Naive B cell (primary cell): Measurements from ENCODE around the gene UNK. TPM values are rescaled to one million over a fixed set of nuclear protein-coding genes. Genes with fewer than 3 reads are reported as not detected.
"Not testable (repeated sequence)": the region's sequence is repeated elsewhere in the genome, so short reads cannot be mapped to it uniquely, and the experiment has no call there.

Experiments used
- ATAC-seq, 2 donors: fragments of 150-1000 bp; cut with Tn5 transposase; 2 replicates each; pipeline ENCODE4 v1.10.0; 2021; ENCODE audit warnings: low read depth in 2 of 2, mild to moderate bottlenecking in 2 of 2, moderate library complexity in 2 of 2
- DNase-seq: peaks from one replicate; pipeline ENCODE4 v3.0.0; 2022
- H3K27ac Mint-ChIP-seq, 6 donors: one replicate each; pipeline ENCODE4 v1.8.0; 2020 to 2022; ENCODE audit warnings: mild to moderate bottlenecking in 6 of 6, mixed read lengths in 6 of 6, moderate library complexity in 5 of 6, inconsistent platforms in 2 of 6
- H3K27me3 Mint-ChIP-seq, 3 donors: one replicate each; pipeline ENCODE4 v1.8.0; 2021 to 2022; ENCODE audit warnings: mixed read lengths in 3 of 3, mild to moderate bottlenecking in 1 of 3
- H3K36me3 Mint-ChIP-seq, 2 donors: one replicate each; pipeline ENCODE4 v1.8.0; 2020 to 2022; ENCODE audit warnings: mixed read lengths in 2 of 2, inconsistent platforms in 1 of 2, mild to moderate bottlenecking in 1 of 2
- H3K4me1 Mint-ChIP-seq, 3 donors: one replicate each; pipeline ENCODE4 v1.8.0; 2020 to 2022; ENCODE audit warnings: mixed read lengths in 3 of 3, inconsistent platforms in 1 of 3, mild to moderate bottlenecking in 1 of 3, moderate library complexity in 1 of 3
- H3K4me3 Mint-ChIP-seq, 8 donors: one replicate each; pipeline ENCODE4 v1.8.0; 2020 to 2022; ENCODE audit warnings: mild to moderate bottlenecking in 8 of 8, mixed read lengths in 8 of 8, moderate library complexity in 8 of 8, inconsistent platforms in 2 of 8
- H3K9me3 Mint-ChIP-seq, 7 donors: one replicate each; pipeline ENCODE4 v1.8.0; 2020 to 2022; ENCODE audit warnings: mixed read lengths in 7 of 7, mild to moderate bottlenecking in 5 of 7, inconsistent platforms in 2 of 7, moderate library complexity in 1 of 7
- polyA plus RNA-seq, 6 donors: library from polyadenylated mRNA; unstranded; fragments of 300-500 nt; fragmentation: Illumina TruSeq; gene quantifications; one replicate each; pipeline ENCODE4 v1.2.3, GENCODE V29; 2021; ENCODE audit warnings: low read depth in 6 of 6

The UNK gene
- polyA plus RNA-seq, 6 donors from 2014 or later, result 31.1 to 50.1 (median 37.7) TPM

DNA sequence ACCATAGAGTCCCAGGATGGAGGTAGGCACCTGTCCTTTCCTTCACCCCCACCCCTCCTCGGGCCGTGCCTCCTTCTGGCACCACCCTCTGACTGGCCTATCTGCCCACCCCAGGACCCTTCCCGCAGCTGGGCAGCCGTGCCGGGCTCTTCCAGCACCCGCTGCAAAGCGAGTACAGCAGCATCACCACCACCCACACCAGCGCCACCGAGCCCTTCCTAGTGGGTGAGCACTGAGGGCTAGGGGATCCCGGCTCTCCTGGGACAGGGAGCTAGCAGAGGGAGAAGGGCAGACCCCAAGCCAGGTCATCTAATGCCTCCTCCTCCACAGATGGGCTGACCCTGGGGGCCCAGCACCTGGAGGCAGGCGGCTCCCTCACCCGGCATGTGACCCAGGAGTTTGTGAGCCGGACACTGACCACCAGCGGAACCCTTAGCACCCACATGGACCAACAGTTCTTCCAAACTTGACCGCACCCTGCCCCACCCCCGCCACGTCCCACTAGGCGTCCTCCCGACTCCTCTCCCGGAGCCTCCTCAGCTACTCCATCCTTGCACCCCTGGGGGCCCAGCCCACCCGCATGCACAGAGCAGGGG is 27.4 kb upstream of the UNK start:
- ATAC-seq, result no peak
- Mint-ChIP-seq H3K4me3 (no peak overlapping the region), H3K9me3 (no peaks in the 10 kb centered on the region), H3K36me3 (no peaks in the 10 kb centered on the region), H3K4me1 (peaks cover 6 to 13% (median 8%) of the 10 kb centered on the region in 3 donors), H3K27ac (no peak overlapping the region), H3K27me3 (no peaks in the 10 kb centered on the region)
- no peak for DNase-seq

DNA sequence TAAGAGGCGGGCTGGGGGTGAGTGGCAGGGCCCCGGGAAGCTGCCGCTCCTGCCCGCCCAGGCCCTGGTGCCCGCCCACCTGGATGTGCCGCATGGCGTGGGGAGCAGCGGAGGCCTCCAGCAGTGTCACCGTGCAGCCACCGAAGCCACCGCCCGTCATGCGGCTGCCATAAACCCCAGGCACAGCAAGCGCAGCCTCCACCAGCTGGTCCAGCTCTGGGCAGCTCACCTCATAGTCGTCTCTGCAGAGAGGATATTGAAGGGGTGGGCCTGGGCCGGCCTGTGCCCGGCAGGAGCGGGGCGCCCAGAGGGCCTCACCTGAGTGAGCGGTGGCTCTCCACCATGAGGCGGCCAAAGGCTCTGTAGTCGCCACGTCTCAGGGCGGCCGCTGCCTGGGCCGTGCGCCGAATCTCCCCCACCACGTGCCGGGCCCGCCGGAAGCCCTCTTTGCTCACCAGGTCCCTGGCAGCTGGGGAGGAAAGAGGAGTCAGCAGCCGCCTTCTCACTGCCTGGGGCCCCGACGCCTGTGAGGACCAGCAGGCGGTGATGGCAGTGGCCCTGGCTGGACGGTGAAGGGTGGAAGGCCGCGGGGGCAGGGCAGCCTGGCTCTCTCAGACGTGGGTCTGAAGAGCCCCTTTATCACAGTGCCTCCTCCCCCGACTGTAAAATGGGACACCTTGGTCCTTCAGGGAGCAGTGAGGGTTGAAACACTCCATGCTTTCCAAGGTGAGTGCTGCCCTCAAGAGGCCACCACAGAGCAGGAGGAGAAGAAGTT is 26.3 kb upstream of the UNK start:
- H3K9me3 Mint-ChIP-seq, result no peaks in the 10 kb centered on the region
- H3K4me1 Mint-ChIP-seq, result peaks cover 12 to 18% (median 12%) of the 10 kb centered on the region in 3 donors
- DNase-seq (no peak), ATAC-seq (no peak)
- no peak overlapping the region for H3K27ac Mint-ChIP-seq
- H3K36me3 Mint-ChIP-seq, result no peaks in the 10 kb centered on the region
- no peak overlapping the region for H3K4me3 Mint-ChIP-seq
- H3K27me3 Mint-ChIP-seq, result no peaks in the 10 kb centered on the region

DNA sequence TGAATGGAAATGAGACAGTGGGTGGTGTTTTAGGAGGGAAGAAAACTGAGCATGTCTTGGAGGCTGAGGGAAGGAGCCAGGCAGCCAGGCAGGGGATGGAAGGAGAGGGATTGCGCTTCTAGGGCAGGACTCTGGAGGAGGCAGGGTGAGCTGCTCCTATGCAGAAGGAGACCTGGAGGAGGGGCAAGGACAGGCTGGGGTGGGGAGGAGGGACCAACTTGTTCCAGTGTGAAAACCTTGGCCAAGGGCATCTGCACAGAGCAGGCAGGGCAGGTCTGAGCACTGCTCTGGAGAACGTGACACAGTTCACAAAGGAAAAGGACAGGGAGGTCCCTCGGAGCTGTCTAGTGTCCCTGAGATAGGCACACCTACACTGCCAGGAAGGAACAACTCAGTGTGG is 25.1 kb upstream of the UNK start:
- H3K27me3 Mint-ChIP-seq, result no peaks in the 10 kb centered on the region
- no peak overlapping the region for H3K27ac Mint-ChIP-seq
- H3K36me3 Mint-ChIP-seq, result no peaks in the 10 kb centered on the region

DNA sequence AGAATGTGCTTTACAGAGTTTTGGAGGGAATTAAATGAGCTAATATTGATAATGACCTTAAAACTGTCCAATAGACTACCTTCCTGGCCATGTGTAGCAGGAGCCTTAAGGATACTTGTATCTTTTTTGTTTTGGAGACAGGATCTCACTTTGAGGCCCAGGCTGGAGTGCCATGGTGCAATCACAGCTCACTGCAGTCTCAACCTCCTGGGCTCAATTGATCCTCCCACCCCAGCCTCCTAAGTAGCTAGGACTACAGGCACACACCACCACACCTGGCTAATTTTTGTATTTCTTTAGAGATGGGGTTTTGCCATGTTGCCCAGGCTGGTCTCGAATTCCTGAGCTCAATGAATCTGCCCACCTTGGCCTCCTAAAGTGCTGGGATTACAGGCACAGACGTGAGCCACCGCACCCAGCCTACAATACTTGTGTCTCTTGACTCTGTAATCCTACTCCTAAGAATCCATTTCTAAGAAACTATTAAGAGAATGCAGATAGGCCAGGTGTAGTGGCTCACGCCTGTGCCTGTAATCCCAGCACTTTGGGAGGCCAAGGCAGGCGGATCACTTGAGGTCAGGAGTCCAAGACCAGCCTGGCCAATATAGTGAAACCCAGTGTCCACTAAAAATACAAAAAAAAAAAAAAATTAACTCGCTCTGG is 24.5 kb upstream of the UNK start:
- not testable (repeated sequence) for DNase-seq, H3K27me3 Mint-ChIP-seq, H3K9me3 Mint-ChIP-seq, ATAC-seq, H3K27ac Mint-ChIP-seq, H3K36me3 Mint-ChIP-seq, H3K4me3 Mint-ChIP-seq
- peaks cover 9 to 18% (median 14%) of the 10 kb centered on the region in 3 donors for H3K4me1 Mint-ChIP-seq

More for the DNA sequence above, 25.1 kb upstream of the UNK start:
- peaks cover 14 to 22% (median 19%) of the 10 kb centered on the region in 3 donors for H3K4me1 Mint-ChIP-seq
- no peak for ATAC-seq
- H3K9me3 Mint-ChIP-seq, result no peaks in the 10 kb centered on the region
- H3K4me3 Mint-ChIP-seq, result peak overlapping the region in 1 of 8 donors; percentile 77
- no peak for DNase-seq

DNA sequence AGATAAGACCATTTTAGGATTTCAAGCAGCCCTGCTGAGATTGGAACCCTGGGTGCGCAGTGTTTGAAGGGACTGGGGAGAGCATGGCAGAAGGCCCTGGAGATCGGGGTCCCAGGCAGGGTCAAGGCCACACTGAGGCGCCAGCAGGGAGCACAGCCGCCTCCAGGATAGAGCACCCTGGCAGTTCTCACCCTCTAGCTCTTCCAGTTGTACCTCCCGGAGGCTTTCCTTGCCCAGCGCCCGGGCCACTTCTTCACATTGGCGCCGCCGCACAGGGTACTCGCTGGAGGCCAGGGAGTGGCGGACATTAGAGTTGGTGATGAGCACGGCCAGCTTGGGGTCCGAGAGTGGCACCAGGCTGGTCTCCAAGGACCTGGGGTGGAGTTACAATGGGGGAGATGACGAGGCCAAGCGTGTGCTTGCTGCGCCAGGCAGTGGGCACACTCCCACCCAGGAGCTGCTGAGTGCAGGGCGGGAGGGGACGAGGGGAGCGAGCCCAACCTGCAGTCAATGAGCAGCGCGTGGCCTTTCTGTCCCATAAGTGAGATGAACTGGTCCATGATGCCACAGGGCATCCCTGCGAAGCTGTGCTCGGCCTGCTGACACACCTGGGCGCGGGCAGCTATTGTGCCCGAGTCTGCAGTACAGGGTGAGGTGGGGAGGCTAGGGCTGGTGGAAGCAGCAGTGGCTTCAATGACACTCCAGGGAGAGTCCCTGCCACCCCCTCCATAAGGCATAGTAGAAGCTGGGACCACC is 21.9 kb upstream of the UNK start:
- no peak for DNase-seq
- ATAC-seq, result no peak
- Mint-ChIP-seq H3K4me3 (peak overlapping the region; percentile 56 to 83 (median 64)), H3K27me3 (no peaks in the 10 kb centered on the region), H3K27ac (peak overlapping the region in 5 of 6 donors; percentile 39 to 72 (median 67)), H3K4me1 (peaks cover 9 to 23% (median 13%) of the 10 kb centered on the region in 3 donors), H3K36me3 (no peaks in the 10 kb centered on the region), H3K9me3 (no peaks in the 10 kb centered on the region)

DNA sequence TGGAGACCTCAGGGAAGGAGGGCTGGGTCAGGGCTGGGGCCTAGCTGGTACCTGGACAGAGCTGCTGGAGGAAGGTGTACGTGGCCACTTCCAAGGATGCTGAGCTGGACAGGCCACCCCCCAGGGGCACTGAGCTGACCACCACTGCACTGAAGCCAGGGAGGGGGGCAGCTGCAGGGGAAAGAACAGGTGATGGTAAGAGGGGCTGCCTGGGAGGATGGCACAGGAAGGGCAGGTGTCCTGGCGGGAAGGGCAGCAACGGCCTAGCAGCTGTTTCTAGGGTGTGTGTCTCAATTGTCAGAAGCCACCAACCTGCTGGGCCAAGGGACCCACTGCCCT is 21.4 kb upstream of the UNK start:
- Mint-ChIP-seq H3K4me1 (peaks cover 9 to 23% (median 13%) of the 10 kb centered on the region in 3 donors), H3K27me3 (no peaks in the 10 kb centered on the region), H3K27ac (peak overlapping the region in 3 of 6 donors; percentile 63 to 68 (median 67)), H3K9me3 (no peaks in the 10 kb centered on the region), H3K36me3 (no peaks in the 10 kb centered on the region), H3K4me3 (peak overlapping the region in 7 of 8 donors; percentile 22 to 83 (median 61))
- DNase-seq (no peak), ATAC-seq (no peak)

DNA sequence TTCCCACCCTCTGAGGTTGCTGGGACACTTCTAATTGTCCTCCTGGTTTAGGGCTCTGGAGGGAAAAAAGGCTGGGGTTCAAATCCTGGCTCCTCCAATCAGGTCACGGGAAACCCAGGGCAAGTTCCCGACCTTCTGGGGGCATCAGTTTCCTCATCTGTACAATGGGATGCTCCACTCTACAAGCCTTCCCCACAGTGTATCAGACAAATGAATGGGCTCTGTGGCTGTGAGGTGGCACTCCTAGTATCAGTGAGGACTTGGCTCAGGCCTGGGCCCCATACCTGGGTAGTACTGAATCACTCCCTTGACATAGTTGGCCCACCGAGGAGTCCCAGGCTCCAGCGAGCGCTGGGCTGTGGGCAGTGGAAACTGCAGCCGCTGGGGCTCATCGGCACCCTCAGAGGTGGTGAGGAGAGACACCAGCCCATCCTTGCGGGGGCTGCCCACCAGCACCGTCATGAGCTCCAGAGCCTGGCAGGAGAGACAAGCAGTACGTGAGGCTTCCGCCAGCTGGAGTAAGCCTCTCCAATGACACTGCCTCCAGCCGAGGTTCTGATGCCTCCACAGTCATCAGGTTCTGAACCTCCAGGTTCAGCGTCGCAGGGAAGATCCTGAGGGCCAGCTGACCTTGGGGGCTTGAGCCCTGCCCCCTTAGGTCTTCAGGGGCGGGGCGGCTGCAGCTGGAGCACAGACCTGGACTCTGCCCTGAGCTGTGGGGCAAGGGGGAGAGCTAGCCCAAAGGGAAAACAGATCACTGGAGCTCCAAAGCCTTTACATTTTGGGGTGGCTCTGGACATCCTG is 20.8 kb upstream of the UNK start:
- ATAC-seq, result no peak
- no peak for DNase-seq
- no peaks in the 10 kb centered on the region for H3K27me3 Mint-ChIP-seq
- H3K9me3 Mint-ChIP-seq, result no peaks in the 10 kb centered on the region
- peaks cover 9 to 23% (median 13%) of the 10 kb centered on the region in 3 donors for H3K4me1 Mint-ChIP-seq
- peak overlapping the region in 2 of 6 donors; percentile 15 to 65 for H3K27ac Mint-ChIP-seq
- H3K4me3 Mint-ChIP-seq, result peak overlapping the region; percentile 76 to 90 (median 82)
- H3K36me3 Mint-ChIP-seq, result no peaks in the 10 kb centered on the region

DNA sequence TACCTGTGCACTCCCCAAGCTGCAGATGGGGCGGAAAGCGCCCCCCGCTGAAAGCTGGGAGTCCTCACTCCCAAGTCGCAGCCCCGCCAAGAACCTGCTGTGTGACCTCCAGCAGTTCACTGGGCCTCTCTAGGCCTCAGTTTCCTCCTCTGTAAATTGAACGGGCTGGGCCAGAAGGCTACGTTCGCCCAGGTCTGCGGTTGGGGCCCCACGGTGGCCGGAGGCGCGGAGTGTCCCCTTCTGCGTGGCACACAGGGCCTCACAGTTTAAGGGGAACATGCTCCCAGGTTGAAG is 20.2 kb upstream of the UNK start:
- Mint-ChIP-seq H3K9me3 (no peaks in the 10 kb centered on the region), H3K27me3 (no peaks in the 10 kb centered on the region), H3K36me3 (no peaks in the 10 kb centered on the region), H3K4me1 (peaks cover 9 to 23% (median 13%) of the 10 kb centered on the region in 3 donors), H3K4me3 (peak overlapping the region; percentile 76 to 90 (median 82)), H3K27ac (peak overlapping the region in 2 of 6 donors; percentile 65 to 73)
- no peak for ATAC-seq
- DNase-seq, result no peak

DNA sequence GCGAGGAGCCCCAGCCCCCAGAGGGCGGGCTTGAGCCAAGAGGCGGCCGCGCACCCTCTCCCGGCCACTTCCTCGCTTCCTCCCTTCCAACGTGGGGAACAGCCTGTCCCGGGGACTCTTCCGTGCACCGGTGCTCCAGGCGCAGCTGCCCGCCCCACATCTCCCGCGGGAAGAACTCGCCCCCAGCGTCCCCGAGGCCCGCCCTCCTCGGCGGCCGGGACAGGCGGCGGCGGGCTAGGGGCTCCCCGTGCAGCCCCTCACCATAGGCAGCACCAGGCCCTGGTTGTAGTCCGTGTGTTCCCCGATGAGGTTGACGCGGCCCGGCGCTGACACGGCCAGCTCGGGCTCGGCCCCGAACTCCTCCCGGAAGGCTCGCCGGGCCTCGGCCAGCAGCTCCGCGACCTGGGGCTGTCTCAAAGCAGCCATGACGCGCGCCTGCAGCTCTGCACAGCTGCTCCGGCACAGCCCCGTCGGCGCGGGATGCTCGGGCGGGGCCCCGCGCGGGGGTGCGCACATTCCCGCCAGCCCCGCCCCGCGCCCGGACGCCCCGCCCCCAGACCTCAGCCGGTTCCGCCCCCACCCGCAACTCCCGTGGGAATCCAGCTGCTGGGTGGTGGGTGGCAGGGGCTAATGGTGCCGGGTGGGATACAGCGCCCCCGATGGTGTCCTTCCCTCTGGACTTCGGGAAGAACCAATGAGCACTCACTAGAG is 19.7 kb upstream of the UNK start, which contains the start of gene GALK1:
Gene GALK1 (minus strand): TSS at position 482 of the 711 bp plus-strand sequence. CDS start 56 bp downstream, at position 426.
- peak within 1 kb of the TSS; percentile 76 to 90 (median 82) for H3K4me3 Mint-ChIP-seq
- H3K27me3 Mint-ChIP-seq, result no peaks in the 10 kb centered on the region
- no peaks in the 10 kb centered on the region for H3K9me3 Mint-ChIP-seq
- H3K27ac Mint-ChIP-seq, result peak within 1 kb of the TSS in 5 of 6 donors; percentile 22 to 90 (median 65)
- peaks cover 9 to 23% (median 13%) of the 10 kb centered on the region in 3 donors for H3K4me1 Mint-ChIP-seq
- ATAC-seq, result peak; percentile 95
- no peaks in the 10 kb centered on the region for H3K36me3 Mint-ChIP-seq
- peak; percentile 71 for DNase-seq

DNA sequence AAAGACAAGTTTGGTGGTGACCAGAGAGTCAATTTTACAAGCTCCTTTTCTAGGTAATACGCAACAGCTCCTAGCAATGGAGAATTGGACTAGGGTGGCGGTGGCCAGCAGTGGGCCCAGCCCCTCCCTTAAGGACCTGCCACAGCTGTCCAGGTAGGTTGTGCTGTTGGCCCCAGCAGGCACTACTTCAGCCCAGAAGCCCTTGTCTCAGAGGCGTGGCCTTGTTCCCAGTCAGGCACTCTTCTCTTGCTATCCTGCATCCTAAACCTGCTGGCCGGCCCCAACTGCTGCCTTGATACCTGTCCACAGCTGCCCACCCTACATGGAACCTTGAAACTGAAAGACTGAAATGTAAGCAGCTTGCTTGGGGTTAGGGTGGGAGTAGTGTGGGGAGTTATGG is 18.6 kb upstream of the UNK start:
- Mint-ChIP-seq H3K36me3 (no peaks in the 10 kb centered on the region), H3K9me3 (no peaks in the 10 kb centered on the region), H3K4me1 (peaks cover 9 to 23% (median 13%) of the 10 kb centered on the region in 3 donors), H3K27ac (no peak overlapping the region), H3K27me3 (no peaks in the 10 kb centered on the region), H3K4me3 (peak overlapping the region in 7 of 8 donors; percentile 30 to 84 (median 77))
- ATAC-seq (no peak), DNase-seq (no peak)

DNA sequence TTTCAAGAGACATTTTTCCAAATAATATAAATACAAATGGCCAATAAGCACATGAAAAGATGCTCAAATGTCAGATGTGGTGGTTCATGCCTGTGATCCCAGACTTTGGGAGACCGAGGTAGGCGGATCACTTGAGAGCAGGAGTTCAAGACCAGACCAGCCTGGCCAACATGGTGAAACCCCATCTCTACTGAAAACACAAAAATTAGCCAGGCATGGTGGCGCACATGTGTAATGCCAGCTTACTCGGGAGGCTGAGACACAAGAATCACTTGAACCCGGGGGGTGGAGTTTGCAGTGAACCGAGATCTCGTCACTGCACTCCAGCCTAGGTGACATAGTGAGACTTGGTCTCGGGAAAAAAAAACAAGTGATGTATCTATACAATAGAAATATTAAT is 16.7 kb upstream of the UNK start:
- Mint-ChIP-seq H3K4me3 (peak overlapping the region in 1 of 8 donors; percentile 63), H3K9me3 (no peaks in the 10 kb centered on the region), H3K36me3 (no peaks in the 10 kb centered on the region), H3K27me3 (no peaks in the 10 kb centered on the region), H3K27ac (no peak overlapping the region), H3K4me1 (peaks cover 4 to 17% (median 8%) of the 10 kb centered on the region in 3 donors)
- ATAC-seq (no peak), DNase-seq (no peak)

DNA sequence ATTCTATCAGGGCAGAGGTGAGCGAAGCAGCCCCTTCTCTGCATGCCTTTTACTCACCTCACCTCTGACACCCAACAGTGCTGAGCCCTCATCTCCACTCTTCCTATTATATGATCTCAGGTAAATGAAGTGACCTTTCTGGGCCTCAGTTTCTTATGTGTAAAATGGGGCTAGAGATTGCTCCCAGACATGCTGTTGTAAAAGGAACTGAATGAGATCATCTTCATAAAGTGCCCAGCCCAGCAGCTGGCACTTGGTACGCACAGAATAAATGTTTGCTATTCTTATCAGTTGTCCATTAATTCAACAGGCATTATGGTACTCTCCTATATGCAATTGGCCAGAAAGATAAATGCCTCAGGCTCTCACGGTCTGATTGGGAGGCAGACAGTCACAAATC is 15.1 kb upstream of the UNK start:
- H3K9me3 Mint-ChIP-seq, result no peaks in the 10 kb centered on the region
- ATAC-seq, result no peak
- H3K27me3 Mint-ChIP-seq, result no peaks in the 10 kb centered on the region
- no peak for DNase-seq
- H3K4me1 Mint-ChIP-seq, result peaks cover 2 to 8% (median 4%) of the 10 kb centered on the region in 3 donors
- no peak overlapping the region for H3K4me3 Mint-ChIP-seq
- H3K27ac Mint-ChIP-seq, result no peak overlapping the region
- no peaks in the 10 kb centered on the region for H3K36me3 Mint-ChIP-seq
